T-cell (primary cell): ENCODE data around the gene SCRN2. TPM values are rescaled to one million over a fixed set of nuclear protein-coding genes. Genes with fewer than 3 reads are reported as not detected.

Source experiments
- ATAC-seq, 4 experiments: fragments of 200-7000 bp in 3 of 4; fragments of 150-1000 bp in 1 of 4; cut with Tn5 transposase; replicated peaks in 1 of 4; 1 replicate in 3 of 4; 2 replicates in 1 of 4; pipeline ENCODE4 v1.10.0; 2021; ENCODE audit warnings: moderate library complexity in 3 of 4, mild to moderate bottlenecking in 2 of 4, moderate number of reproducible peaks in 1 of 4
- CTCF ChIA-PET, 2 donors: fragments of 300-600 bp; sonication (Branson Sonifier 250); formaldehyde crosslinking; loops; one replicate each; lab custom pipeline; 2022; ENCODE audit warnings: antibody characterized with exemption in 2 of 2; lab: Charles Lee
- POLR2A ChIA-PET, 2 donors: fragments of 300-600 bp; sonication (Branson Sonifier 250); formaldehyde crosslinking; loops; one replicate each; lab custom pipeline; 2022; ENCODE audit warnings: antibody characterized with exemption in 2 of 2; lab: Charles Lee
- DNase-seq, 35 experiments: peaks; one replicate each; pipeline versions ENCODE4 v3.0.0 to v3.0.0-alpha.2; 2013 to 2023
- H3K27ac ChIP-seq: one replicate; pipeline ENCODE4 v1.5.1; 2013; ENCODE audit warnings: low read length
- H3K27me3 ChIP-seq, 2 experiments: replicated peaks in 1 of 2; 1 replicate in 1 of 2; 2 replicates in 1 of 2; pipeline versions ENCODE4 v1.6.1 to v1.7.0; 2013; ENCODE audit warnings: low read length in 1 of 2, mixed read lengths in 1 of 2; ENCODE audit not compliant: control insufficient read depth in 2 of 2, insufficient read depth in 2 of 2; ENCODE audit errors: extremely low read depth in 1 of 2
- H3K36me3 ChIP-seq, 2 donors: 1 replicate in 1 of 2; 2 replicates in 1 of 2; pipeline versions ENCODE4 v1.6.1 to v1.7.0; 2013; ENCODE audit warnings: low read length in 1 of 2; ENCODE audit not compliant: control insufficient read depth in 2 of 2, insufficient read depth in 1 of 2; ENCODE audit errors: extremely low read depth in 1 of 2
- H3K4me1 ChIP-seq, 2 experiments: 1 replicate in 1 of 2; 2 replicates in 1 of 2; pipeline versions ENCODE4 v1.6.1 to v1.7.0; 2013; ENCODE audit warnings: low read length in 2 of 2, mixed read lengths in 1 of 2; ENCODE audit not compliant: insufficient read depth in 2 of 2, control insufficient read depth in 1 of 2; ENCODE audit errors: extremely low read depth in 1 of 2
- H3K4me3 ChIP-seq, 2 donors: 1 replicate in 1 of 2; 2 replicates in 1 of 2; pipeline versions ENCODE4 v1.5.1 to v1.7.0; 2013; ENCODE audit warnings: mild to moderate bottlenecking in 2 of 2, low read length in 1 of 2, moderate library complexity in 1 of 2; ENCODE audit not compliant: control insufficient read depth in 1 of 2; ENCODE audit errors: extremely low read depth in 1 of 2
- H3K9me3 ChIP-seq: 2 replicates; pipeline ENCODE4 v1.7.0; 2013
- H3K27ac Mint-ChIP-seq, 2 donors: one replicate each; pipeline ENCODE4 v1.8.0; 2020 to 2021; ENCODE audit warnings: mild to moderate bottlenecking in 2 of 2, mixed read lengths in 2 of 2
- H3K27me3 Mint-ChIP-seq, 2 donors: one replicate each; pipeline ENCODE4 v1.8.0; 2021 to 2022; ENCODE audit warnings: mixed read lengths in 2 of 2
- H3K36me3 Mint-ChIP-seq: one replicate; pipeline ENCODE4 v1.8.0; 2021; ENCODE audit warnings: mixed read lengths
- H3K4me1 Mint-ChIP-seq, 3 donors: one replicate each; pipeline ENCODE4 v1.8.0; 2020 to 2022; ENCODE audit warnings: mixed read lengths in 3 of 3, mild to moderate bottlenecking in 1 of 3
- H3K4me3 Mint-ChIP-seq, 3 donors: one replicate each; pipeline ENCODE4 v1.8.0; 2020 to 2022; ENCODE audit warnings: mild to moderate bottlenecking in 3 of 3, mixed read lengths in 3 of 3, moderate library complexity in 3 of 3
- H3K9me3 Mint-ChIP-seq, 3 donors: one replicate each; pipeline ENCODE4 v1.8.0; 2020 to 2022; ENCODE audit warnings: mixed read lengths in 3 of 3
- WGBS: methylation state at CpG from one replicate; pipeline ENCODE4 v1.1.5; 2013; ENCODE audit warnings: missing lambda C conversion rate; ENCODE audit not compliant: insufficient coverage; 5-methylcytosine and 5-hydroxymethylcytosine counted together
- total RNA-seq, 35 experiments: library from RNA in 6 of 35; stranded (reverse) in 6 of 35; fragments of 120-200 nt in 1 of 35; gene quantifications; one replicate each; pipeline versions ENCODE4 v1.2.1 to v1.2.4 and lab custom pipeline; 2013 to 2026

SCRN2 gene
- total RNA-seq, 5 donors from 2014 or later (not counting 1 experiment from before 2014, with no cell fraction given) = 27.0 to 44.3 (median 40.6) TPM

- Histone ChIP-seq H3K27ac (peak within 1 kb of the TSS; percentile 67), H3K27me3 (no peaks in the 10 kb centered on the region), H3K4me3 (peak within 1 kb of the TSS; percentile 75 to 93), H3K4me1 (peaks cover 11 to 29% of the 10 kb centered on the region in 2 experiments), H3K36me3 (peaks cover 21 to 66% of the 10 kb centered on the region in 2 donors), H3K9me3 (no peaks in the 10 kb centered on the region)
- WGBS = 0% methylated on average over 11 of the region's 21 CpGs
- ChIA-PET POLR2A (interaction anchor here in 1 of 2 donors (0.6 kb wide), 2 partner anchors 10 to 174 kb away, joined by 4 to 6 read pairs; partner anchors contain the start of genes LRRC46 and MRPL10), CTCF (interaction anchor here in 1 of 2 donors (1.2 to 1.6 kb wide), 2 partner anchors 10 to 60 kb away, joined by 3 to 7 read pairs; partner anchors contain the start of genes LRRC46 and MRPL10)
- ATAC-seq = peak; percentile 97 to 99 (median 99)
- Mint-ChIP-seq H3K9me3 (no peaks in the 10 kb centered on the region), H3K27me3 (no peaks in the 10 kb centered on the region), H3K4me3 (peak within 1 kb of the TSS; percentile 98), H3K27ac (peak within 1 kb of the TSS; percentile 92 to 93), H3K4me1 (peaks cover 22 to 36% (median 28%) of the 10 kb centered on the region in 3 donors), H3K36me3 (peaks cover 35% of the 10 kb centered on the region)
- peak; percentile 51 to 86 (median 70) for DNase-seq
Measured at GRCh38 chr17:47821424-47822391, 19.4 kb downstream of the SCRN2 start, which contains the start of gene OSBPL7. TSS of gene OSBPL7 (minus strand) at chr17:47821794. CDS start at chr17:47820278, 1,516 bp downstream.

DNA sequence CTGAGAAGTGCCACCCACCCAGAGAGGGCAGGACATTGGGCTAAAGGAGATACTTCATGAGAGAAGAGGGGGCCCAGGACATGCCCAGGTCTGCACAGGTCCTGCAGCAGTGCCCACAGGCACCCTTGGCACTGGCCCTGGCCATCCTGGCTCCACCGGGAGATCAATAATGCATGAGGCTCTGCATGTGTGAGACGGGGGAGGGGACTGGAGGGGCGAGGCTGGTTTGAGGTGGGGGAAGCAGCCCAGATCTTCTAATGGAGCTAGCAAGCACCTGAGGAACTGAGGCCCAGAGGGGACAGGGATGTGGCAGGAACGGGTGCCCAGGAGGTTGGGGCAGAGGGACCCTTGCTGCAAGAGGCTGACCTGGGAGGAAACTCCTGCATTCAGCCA, 20.0 kb downstream of the SCRN2 start:
- peaks cover 26 to 66% of the 10 kb centered on the region in 2 donors for H3K36me3 ChIP-seq
- POLR2A ChIA-PET = no interaction called here
- Mint-ChIP-seq H3K36me3 (peaks cover 33% of the 10 kb centered on the region), H3K9me3 (no peaks in the 10 kb centered on the region), H3K27me3 (no peaks in the 10 kb centered on the region), H3K27ac (peak overlapping the region; percentile 92 to 93), H3K4me3 (peak overlapping the region; percentile 98), H3K4me1 (peaks cover 22 to 34% (median 28%) of the 10 kb centered on the region in 3 donors)
- DNase-seq = no peak
- ATAC-seq = no peak
- no peaks in the 10 kb centered on the region for H3K9me3 ChIP-seq
- H3K4me1 ChIP-seq = peaks cover 11 to 29% of the 10 kb centered on the region in 2 experiments
- no peaks in the 10 kb centered on the region for H3K27me3 ChIP-seq
- 8% methylated on average over 4 of the region's 4 CpGs for WGBS
- H3K4me3 ChIP-seq = peak overlapping the region; percentile 75 to 93
- CTCF ChIA-PET = interaction anchor here in 1 of 2 donors (1.2 to 1.6 kb wide), 2 partner anchors 10 to 61 kb away, joined by 3 to 7 read pairs; partner anchors contain the start of genes LRRC46 and MRPL10
- H3K27ac ChIP-seq = peak overlapping the region; percentile 67

DNA sequence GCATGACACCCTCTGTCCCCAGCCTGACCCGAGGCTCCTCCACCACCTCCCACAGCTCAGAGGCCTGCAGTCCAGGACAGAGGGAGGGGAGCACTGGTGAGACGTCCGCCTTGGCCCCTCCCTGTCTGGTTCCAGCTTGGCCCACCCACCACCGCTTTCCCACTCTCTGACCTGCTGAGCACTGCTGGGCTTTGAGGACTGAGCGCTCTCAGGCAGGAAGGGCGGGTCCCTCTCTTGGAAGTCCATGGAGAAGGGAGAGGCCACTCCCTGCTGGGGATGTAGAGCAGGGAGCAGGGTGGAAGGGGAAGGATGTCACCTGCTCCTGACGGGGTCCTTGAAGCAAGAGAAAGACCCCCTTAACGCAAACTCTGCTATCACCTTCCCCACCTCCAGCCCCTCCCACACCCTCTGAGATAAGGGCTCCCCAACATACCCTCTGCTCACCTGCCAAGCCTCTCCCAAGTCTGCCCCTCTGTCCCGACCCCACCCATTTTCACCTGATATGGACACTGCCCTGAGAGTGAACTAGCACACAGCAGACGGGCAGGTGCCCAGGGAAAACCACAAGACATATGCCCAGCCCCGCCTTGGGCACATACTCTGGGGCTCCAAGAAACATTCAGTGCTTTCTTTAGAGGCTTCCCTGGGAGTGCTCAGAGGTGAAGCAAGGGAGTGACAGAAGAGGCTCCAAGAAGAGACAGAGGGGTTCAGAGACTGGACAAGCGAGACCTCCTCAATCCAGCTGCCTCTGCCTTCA, 20.9 kb downstream of the SCRN2 start:
- Mint-ChIP-seq H3K4me3 (peak overlapping the region; percentile 98), H3K27ac (peak overlapping the region; percentile 92 to 93), H3K27me3 (no peaks in the 10 kb centered on the region), H3K36me3 (peaks cover 36% of the 10 kb centered on the region), H3K9me3 (no peaks in the 10 kb centered on the region), H3K4me1 (peaks cover 22 to 31% (median 28%) of the 10 kb centered on the region in 3 donors)
- DNase-seq = no peak
- Histone ChIP-seq H3K9me3 (no peaks in the 10 kb centered on the region), H3K36me3 (peaks cover 31 to 67% of the 10 kb centered on the region in 2 donors), H3K27ac (peak overlapping the region; percentile 67), H3K27me3 (no peaks in the 10 kb centered on the region), H3K4me3 (peak overlapping the region in 1 of 2 donors; percentile 75), H3K4me1 (peaks cover 11 to 29% of the 10 kb centered on the region in 2 experiments)
- ATAC-seq = no peak
- ChIA-PET CTCF (no interaction called here), POLR2A (no interaction called here)
- 67% methylated on average over 5 of the region's 12 CpGs for WGBS

DNA sequence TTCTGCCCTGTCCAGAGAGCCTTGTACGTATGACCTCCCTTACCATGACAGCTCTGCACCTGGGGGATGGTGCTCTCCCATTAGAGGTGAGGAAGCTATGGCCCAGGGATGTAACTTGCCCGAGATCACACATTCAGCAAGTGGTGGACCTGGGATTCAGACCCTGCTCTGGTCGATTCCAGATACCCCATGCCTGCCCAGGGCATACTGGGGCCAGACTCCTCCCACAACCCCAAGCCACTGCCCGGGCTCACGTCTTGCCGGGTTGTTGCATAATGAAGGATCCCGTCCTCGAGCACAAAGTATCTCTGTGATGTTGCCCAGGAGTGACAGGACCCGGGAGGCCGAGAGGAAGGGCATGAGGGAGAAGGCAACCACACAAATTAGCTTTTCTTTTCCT, 21.6 kb downstream of the SCRN2 start:
- Histone ChIP-seq H3K27me3 (no peaks in the 10 kb centered on the region), H3K36me3 (peaks cover 37 to 72% of the 10 kb centered on the region in 2 donors), H3K4me1 (peaks cover 11 to 29% of the 10 kb centered on the region in 2 experiments), H3K9me3 (no peaks in the 10 kb centered on the region), H3K4me3 (no peak overlapping the region), H3K27ac (no peak overlapping the region)
- Mint-ChIP-seq H3K27ac (no peak overlapping the region), H3K36me3 (peaks cover 36% of the 10 kb centered on the region), H3K27me3 (no peaks in the 10 kb centered on the region), H3K4me3 (peak overlapping the region in 1 of 3 donors; percentile 56), H3K4me1 (peaks cover 22 to 30% (median 28%) of the 10 kb centered on the region in 3 donors), H3K9me3 (no peaks in the 10 kb centered on the region)
- no peak for ATAC-seq
- 97% methylated on average over 7 of the region's 10 CpGs for WGBS
- POLR2A ChIA-PET = no interaction called here
- DNase-seq = no peak
- CTCF ChIA-PET = interaction anchor here in 1 of 2 donors (0.6 kb wide), 1 partner anchor 323 kb away, joined by 4 read pairs; no protein-coding TSS in a partner anchor

DNA sequence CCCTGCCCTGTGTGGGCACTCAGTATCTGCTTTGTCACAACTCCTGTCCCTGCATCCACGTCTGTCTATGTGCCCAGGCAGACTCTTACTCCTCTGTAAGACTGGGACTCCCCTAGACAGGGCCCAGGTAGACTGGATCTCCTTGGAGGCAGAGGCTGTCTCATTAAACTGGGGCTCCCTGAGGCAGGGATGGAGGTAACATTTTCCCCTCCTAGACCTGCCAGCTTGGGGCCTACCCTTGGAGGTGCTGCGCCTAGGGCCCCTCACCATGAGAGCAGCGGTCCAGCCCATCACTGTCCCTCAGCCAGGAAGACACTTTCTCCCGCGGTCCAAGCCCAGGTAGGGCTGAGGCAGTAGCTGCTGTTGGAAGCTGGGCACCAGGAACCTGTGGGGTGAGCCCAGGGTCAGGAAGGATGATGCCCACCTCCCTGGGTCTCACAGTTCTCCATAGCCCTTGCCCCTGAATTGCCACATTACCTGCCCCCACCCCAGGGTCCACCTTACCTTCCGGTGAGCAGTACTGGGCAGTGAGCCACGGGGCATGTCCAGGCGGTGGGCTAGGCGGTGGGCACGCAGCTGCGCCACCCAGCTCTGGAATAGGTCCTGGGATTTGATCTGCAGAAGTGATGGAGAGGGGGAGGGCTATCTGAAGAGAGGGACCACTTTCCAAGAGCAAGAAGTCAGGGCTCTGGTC, 22.9 kb downstream of the SCRN2 start:
- Mint-ChIP-seq H3K4me1 (peaks cover 22 to 29% (median 26%) of the 10 kb centered on the region in 3 donors), H3K27me3 (no peaks in the 10 kb centered on the region), H3K27ac (peak overlapping the region in 1 of 2 donors; percentile 36), H3K9me3 (no peaks in the 10 kb centered on the region), H3K4me3 (no peak overlapping the region), H3K36me3 (peaks cover 27% of the 10 kb centered on the region)
- H3K9me3 ChIP-seq = no peaks in the 10 kb centered on the region
- H3K36me3 ChIP-seq = peaks cover 40 to 72% of the 10 kb centered on the region in 2 donors
- ATAC-seq (no peak), DNase-seq (no peak)
- no peak overlapping the region for H3K4me3 ChIP-seq
- CTCF ChIA-PET = interaction anchor here in 1 of 2 donors (0.6 kb wide), 1 partner anchor 31 kb away, joined by 5 read pairs; no protein-coding TSS in a partner anchor
- POLR2A ChIA-PET = no interaction called here
- peaks cover 11 to 29% of the 10 kb centered on the region in 2 experiments for H3K4me1 ChIP-seq
- H3K27me3 ChIP-seq = no peaks in the 10 kb centered on the region
- WGBS = 100% methylated on average over 5 of the region's 11 CpGs
- H3K27ac ChIP-seq = no peak overlapping the region
